ENCODE data around the gene MED25. TPM values are rescaled to one million over a fixed set of nuclear protein-coding genes. Genes with fewer than 3 reads are reported as not detected.

The MED25 gene
- total and polyA plus RNA-seq, 2 of the 8 experiments (the other 6 are each of a cell fraction or from before 2014, with no cell fraction given) = 21.6 to 71.4 TPM

DNA sequence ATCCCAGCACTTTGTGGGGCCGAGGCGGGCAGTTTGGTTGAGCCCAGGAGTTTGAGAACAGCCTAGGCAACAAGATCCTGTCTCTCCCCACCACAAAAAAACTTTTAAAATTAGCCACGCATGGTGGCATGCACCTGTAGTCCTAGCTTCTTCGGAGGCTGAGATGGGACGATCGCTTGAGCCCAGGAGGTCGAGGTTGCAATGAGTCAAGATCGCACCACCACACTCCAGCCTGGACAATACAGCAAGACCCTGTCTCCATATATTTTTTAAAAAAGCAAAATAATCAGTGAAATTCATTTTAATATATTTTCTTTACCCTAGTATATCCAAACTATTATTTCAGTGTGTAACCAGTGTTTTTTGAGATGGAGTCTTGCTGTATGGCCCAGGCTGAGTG is 43.1 kb upstream of the MED25 start:
- Histone ChIP-seq H3K4ac (replicated peaks; ENCODE audit: insufficient read length, low read depth, low read length) (no peak overlapping the region), H4K91ac (replicated peaks; ENCODE audit: insufficient read length, low read length) (no peak overlapping the region), H4K8ac (ENCODE audit: extremely low read depth, insufficient read depth, low read length) (no peak overlapping the region), H3K27me3 (replicated peaks in 1 of 4; ENCODE audit: control insufficient read depth in 3 of 4, extremely low read depth in 1 of 4, insufficient read depth in 3 of 4, low read length in 3 of 4) (no peaks in the 10 kb centered on the region), H3K56ac (replicated peaks; ENCODE audit: insufficient read length, low read depth, low read length) (no peak overlapping the region), H3K23ac (ENCODE audit: insufficient read length) (no peak overlapping the region), H2BK5ac (ENCODE audit: low read depth, low read length) (no peak overlapping the region), H3K23me2 (ENCODE audit: low read depth, low read length) (no peaks in the 10 kb centered on the region), H3K14ac (ENCODE audit: insufficient read length) (no peak overlapping the region), H3K4me2 (ENCODE audit: insufficient read depth in 1 of 2, low read depth in 2 of 2, low read length in 2 of 2) (no peak overlapping the region), H2BK20ac (ENCODE audit: low read length) (no peak overlapping the region), H4K20me1 (replicated peaks in 1 of 2; ENCODE audit: control insufficient read depth in 1 of 2, insufficient read depth in 2 of 2, low read length in 2 of 2) (peaks cover 2 to 8% of the 10 kb centered on the region in 2 experiments), H2BK12ac (ENCODE audit: low read depth, low read length) (no peak overlapping the region), H4K5ac (ENCODE audit: insufficient read length, low read depth, low read length) (no peak overlapping the region), H3K18ac (ENCODE audit: extremely low read depth, low read length) (no peak overlapping the region), H2BK120ac (replicated peaks; ENCODE audit: low read depth, low read length) (no peak overlapping the region), H3K4me3 (ENCODE audit: extremely low read depth in 1 of 4, insufficient read depth in 2 of 4, low read depth in 3 of 4, low read length in 4 of 4) (no peak overlapping the region), H3K36me3 (ENCODE audit: control insufficient read depth in 2 of 4, insufficient read depth in 4 of 4, low read length in 3 of 4) (no peaks in the 10 kb centered on the region; a peak in 1 of 8 replicates), H3K79me1 (ENCODE audit: low read depth, low read length) (peaks cover 29% of the 10 kb centered on the region), H2AFZ (ENCODE audit: low read length) (no peak overlapping the region), H3K79me2 (ENCODE audit: control insufficient read depth in 1 of 2, insufficient read depth in 2 of 2, low read length in 2 of 2) (no peaks in the 10 kb centered on the region; a peak in 1 of 4 replicates), H2AK5ac (ENCODE audit: low read depth, low read length) (no peak overlapping the region), H3K9me3 (ENCODE audit: insufficient read depth in 2 of 2, low read depth in 1 of 2, low read length in 1 of 2) (no peaks in the 10 kb centered on the region), H3K9ac (replicated peaks in 1 of 4; ENCODE audit: extremely low read depth in 1 of 4, low read depth in 3 of 4, low read length in 3 of 4) (no peak overlapping the region), H2BK15ac (ENCODE audit: low read length) (no peak overlapping the region), H3K4me1 (replicated peaks in 1 of 4; ENCODE audit: control insufficient read depth in 3 of 4, insufficient read depth in 4 of 4, low read length in 3 of 4) (no peaks in the 10 kb centered on the region), H3K27ac (ENCODE audit: low read depth, low read length) (no peak overlapping the region)
- TF ChIP-seq CBX5 (IDR thresholded peaks at IDR 0.05; ENCODE audit: low read depth, low read length) (no peak), BACH1 (IDR thresholded peaks at IDR 0.05; ENCODE audit: low read length) (no peak), RAD21 (IDR thresholded peaks at IDR 0.05 in 1 of 2, conservative IDR thresholded peaks at IDR 0.05 in 1 of 2; ENCODE audit: low read depth in 2 of 2, low read length in 2 of 2) (no peak), GABPA (IDR thresholded peaks at IDR 0.05; ENCODE audit: borderline replicate concordance, insufficient read depth, low read length) (no peak), TAF7 (optimal IDR thresholded peaks at IDR 0.05; ENCODE audit: borderline replicate concordance, low read depth, low read length) (no peak), CBX8 (IDR thresholded peaks at IDR 0.05; ENCODE audit: borderline replicate concordance, low read depth, low read length) (no peak), POU5F1 (IDR thresholded peaks at IDR 0.05; ENCODE audit: low read depth, low read length) (no peak), RNF2 (IDR thresholded peaks at IDR 0.05; ENCODE audit: borderline replicate concordance, low read depth, low read length, missing control alignments, poor library complexity, severe bottlenecking) (no peak), CHD1 (IDR thresholded peaks at IDR 0.05; ENCODE audit: low read depth, low read length) (no peak)
- TF ChIP-seq, protein P1, sequence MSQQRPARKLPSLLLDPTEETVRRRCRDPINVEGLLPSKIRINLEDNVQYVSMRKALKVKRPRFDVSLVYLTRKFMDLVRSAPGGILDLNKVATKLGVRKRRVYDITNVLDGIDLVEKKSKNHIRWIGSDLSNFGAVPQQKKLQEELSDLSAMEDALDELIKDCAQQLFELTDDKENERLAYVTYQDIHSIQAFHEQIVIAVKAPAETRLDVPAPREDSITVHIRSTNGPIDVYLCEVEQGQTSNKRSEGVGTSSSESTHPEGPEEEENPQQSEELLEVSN (IDR thresholded peaks at IDR 0.05) = no peak
- no peak for FAIRE-seq
- no peak for DNase-seq (ENCODE audit: low read depth in 1 of 2, low spot score in 2 of 2)
- POLR2A ChIA-PET (ENCODE audit: partially characterized antibody) = interaction anchor here (1.9 to 2.5 kb wide), 2 partner anchors 9 to 11 kb away, joined by 5 to 7 read pairs; no protein-coding TSS in a partner anchor
- 94% methylated on average over 8 of the region's 8 CpGs; no CpG with 5 or more reads in 1 of the 2 experiments for WGBS, 2 experiments (ENCODE audit: extremely low coverage in 1 of 2, insufficient coverage in 1 of 2, insufficient read length in 1 of 2, insufficient replicate concordance in 2 of 2, low coverage in 1 of 2, low lambda C conversion rate in 2 of 2, missing lambda C conversion rate in 1 of 2)
- CTCF ChIA-PET (ENCODE audit: partially characterized antibody) = interaction anchor here (1.8 kb wide), 1 partner anchor 19 kb away, joined by 5 read pairs; no protein-coding TSS in a partner anchor
